C1 segment of cervical spinal cord (tissue), 14 donors: ENCODE data around the gene DPYD.
A peak's percentile ranks its signal among the peaks of the same experiment; 100 is the strongest.

Experiments
- DNase-seq, 14 donors: peaks; one replicate each; lab custom pipeline; 2025; lab: John Stamatoyannopoulos, UW

The DPYD gene

DNA sequence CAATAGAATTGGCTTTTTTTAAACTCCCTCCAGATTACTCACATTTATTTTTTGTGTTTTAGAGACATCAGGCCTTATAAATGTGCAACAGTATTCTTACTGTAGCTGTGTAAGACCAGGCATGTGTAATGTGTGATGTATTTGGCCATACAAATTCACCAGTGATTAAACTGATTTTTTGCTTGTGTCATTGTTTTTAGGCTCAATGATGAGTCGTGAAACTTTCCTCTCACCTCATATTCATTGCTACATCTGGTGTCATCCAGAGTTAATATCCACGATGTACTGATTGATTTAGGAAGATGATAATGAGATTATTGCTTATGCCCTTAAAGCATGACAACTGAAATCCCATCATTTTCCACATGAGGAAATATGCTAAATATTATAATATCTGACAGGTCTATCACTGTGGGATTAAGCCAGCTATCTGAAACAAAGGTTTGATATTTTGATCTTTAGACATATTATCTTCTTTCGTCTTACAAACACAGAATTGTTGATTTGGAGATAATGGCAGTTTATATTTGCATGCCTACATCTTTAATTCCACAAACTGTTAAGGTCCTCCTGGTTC, 711.4 kb downstream of the DPYD start:
- DNase-seq, result no peak

DNA sequence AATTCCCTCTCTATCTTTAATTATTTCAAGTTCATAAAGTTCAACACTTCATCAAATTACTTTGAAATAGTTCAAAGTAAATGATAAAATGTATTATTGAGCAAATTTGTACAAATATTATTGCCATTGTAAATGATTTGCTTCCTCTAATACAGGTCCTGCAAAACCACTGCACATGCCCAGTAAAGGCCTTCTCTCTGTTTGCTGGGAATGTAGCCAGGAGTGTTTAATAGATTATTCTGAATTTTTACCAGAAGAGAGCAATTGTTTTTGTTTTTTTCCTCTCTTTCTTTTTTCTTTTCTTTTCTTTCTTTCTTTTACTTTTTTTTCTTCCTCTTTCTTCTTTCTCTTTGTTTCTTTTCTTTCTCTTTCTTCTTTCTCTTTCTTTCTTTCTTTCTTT, 713.0 kb downstream of the DPYD start:
- no peak for DNase-seq

DNA sequence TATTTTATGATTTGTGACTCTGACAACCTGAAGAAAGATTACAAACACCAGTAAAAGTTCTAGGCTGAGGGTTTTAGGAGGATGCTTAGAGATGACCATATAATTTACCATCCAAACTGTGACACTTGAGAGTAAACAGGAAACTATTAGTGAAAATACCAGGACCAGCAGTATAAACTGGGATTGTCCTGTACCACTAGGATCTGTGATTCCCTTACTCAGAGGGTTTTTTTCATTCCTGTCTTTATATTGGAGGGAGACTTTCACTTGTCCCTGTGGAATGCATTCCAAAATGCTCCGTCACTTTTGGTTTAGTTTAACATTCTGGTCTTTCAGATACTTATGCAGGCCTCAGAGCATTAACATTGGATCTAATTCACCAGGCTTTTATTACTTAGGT, 716.4 kb downstream of the DPYD start:
- no peak for DNase-seq

DNA sequence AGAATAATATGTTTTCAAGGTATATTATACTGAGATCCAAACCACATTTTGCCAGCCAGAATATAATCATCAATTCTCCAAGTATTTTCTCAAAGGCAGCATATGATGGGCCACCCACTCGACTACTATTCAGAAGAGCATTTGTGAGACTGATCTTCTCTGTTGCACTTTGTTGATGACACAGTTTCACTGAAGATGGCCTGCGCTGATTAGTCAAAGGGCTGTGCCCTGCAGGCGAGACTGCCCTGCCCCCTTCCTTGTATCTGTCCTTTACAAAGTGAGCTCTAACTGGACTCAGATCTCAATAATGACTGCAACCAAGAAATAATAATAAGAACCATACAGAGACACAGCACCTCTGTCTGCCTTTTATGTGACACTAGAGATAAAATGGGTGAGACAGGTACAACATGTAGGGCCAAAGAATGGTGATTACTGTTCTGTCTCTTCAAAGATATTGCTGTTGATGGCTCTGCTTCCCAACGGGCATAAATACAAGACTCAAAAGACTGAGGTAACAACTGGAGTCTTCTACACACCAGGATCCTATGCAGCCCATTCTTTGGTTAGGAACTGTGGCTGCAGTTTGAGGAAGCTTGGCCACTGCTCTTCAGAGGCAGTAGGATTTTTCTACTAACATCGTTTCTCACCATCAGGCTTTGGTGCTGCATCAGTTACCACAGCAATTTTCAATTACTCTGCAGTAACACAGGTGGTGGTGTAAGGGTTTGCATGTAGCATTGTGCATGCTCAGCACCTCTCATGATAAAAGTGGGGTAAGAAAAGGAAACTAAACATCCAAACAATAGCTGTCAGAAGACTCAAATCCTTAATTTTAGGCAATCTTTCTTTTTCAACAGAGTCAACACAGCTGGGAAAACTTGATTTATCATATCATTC, 718.1 kb downstream of the DPYD start:
- DNase-seq, result peak in 1 of 14 donors; percentile 10

DNA sequence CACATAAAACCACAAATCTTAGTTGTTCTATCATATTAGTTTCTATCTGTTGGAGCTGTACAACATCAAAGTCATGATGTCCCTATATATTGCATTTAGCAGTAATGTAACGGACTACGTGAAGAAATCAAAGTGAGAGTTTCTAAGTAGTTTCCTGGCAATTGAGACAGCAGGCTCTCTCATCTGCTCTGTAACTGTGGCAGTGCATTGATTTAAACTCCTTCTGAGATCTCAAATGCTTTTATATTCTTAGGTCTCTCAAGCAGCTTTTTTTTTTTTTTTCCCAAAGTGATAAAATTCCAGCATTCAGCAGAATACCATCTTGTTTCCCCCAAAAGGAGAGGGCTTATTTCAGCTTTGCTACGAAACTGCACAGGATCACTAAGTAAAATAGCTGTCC, 719.2 kb downstream of the DPYD start:
- no peak for DNase-seq

DNA sequence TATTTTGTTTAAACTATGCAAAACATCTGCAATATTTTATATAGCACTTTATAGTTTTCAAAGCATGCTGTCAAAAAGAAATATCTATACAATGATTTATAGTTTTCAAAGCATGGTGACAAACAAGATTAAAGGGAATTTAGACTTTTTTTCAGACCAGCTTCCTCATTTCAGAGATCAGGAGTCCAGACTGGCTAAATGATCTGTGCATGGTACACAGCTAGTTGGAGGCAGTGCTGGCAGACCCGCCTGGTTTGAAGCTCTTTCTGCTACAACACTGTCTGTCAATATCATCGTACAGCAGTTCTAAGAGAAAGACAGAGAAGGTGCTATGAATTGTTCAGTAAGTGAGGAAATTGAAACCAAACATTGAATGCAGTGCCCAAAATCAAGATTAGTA, 720.2 kb downstream of the DPYD start:
- DNase-seq, result no peak

DNA sequence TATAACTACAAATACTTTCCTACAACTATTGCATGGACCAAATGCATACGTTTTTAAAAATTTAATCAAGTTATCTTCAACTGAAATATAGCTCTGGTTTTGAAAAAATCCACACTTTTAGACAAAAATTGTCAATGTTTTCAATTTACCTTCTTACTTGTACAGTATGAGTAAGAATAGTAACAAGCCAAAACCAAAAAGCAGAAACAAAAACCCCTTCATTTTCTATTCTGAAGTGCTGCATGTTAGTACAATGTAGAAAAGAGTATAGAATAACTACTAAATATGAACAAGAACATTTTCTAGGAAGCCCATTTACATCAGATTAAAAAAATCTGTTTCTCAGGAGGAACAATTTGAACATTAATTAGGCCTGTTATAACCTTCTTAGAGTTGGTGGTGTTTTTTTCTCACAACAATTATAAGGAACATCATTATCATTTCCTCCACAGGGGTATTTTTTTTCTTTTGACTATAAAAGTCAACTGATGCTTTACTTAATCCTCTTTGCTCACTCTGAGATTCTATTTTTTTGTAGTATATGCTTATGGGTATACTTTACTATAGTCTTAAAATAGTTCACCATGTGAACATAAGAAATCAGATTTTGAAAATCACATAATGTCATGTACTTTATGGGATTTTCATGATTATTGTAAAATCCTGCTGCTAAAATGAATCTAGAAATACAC, 723.9 kb downstream of the DPYD start:
- no peak for DNase-seq

DNA sequence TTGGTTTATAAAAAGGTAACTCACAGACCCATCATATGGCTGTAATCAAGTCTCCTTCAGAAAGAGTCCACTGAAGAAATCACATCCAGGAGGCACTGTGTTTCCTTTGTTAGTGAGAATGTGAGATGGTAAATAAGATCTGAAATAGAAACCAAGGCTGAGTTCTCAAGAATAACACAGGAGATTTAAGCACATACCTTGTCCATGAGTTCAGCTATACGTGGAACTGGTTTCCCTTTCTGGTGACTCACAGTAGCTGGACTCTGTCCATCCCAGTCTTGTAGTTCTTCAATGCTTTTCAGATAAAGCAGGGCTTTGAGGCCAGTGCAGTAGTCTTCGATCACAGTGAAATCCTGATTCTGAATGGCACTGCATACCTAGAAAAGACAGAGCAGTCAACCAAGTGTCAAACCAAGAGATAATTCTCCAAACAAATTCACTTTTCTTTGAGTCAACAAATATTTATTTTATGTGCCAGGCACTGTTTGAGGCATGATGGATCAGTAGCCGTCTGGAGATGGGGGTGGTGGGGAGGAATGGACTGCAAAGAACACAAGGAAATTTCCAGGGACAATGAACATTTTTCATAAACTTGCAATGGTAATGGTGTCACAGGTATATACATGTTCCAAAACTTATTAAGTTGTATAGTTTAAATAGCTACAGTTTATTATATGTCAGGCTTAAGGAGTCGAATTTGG, 727.8 kb downstream of the DPYD start:
- no peak for DNase-seq

DNA sequence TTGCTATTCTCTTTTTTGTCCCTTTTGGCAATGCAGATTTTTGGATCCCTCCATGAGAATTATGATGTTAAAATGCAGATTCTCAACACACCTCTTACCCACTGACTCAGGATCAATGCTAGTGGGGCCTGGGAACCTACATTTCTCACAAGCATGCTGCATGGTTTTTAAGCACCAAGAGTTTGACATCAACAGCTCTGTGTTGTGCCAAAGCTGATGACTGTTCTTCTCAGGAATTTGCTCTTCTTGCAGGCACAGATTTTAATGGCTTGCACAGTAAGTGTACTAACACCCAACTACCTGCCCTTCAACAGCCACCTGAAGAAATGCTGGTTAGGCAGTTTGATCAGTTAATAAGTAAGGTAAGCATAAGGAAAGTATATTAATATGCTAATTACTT, 730.5 kb downstream of the DPYD start:
- DNase-seq, result no peak

DNA sequence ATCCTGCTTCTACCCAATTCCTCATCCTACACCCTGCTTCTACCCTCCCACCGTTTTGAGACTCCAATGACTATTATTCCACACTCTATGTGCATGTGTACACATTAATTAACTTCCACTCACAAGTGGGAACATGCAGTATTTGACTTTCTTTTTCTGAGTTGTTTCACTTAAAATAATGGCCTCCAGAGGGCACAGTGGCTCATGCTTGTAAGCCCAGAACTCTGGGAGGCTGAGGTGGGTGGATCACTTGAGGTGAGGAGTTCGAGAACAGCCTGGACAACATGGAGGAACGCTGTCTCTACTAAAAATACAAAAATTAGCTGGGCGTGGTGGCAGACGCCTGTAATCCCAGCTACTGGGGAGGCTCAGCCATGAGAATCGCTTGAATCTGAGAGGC, 734.5 kb downstream of the DPYD start:
- no peak for DNase-seq

DNA sequence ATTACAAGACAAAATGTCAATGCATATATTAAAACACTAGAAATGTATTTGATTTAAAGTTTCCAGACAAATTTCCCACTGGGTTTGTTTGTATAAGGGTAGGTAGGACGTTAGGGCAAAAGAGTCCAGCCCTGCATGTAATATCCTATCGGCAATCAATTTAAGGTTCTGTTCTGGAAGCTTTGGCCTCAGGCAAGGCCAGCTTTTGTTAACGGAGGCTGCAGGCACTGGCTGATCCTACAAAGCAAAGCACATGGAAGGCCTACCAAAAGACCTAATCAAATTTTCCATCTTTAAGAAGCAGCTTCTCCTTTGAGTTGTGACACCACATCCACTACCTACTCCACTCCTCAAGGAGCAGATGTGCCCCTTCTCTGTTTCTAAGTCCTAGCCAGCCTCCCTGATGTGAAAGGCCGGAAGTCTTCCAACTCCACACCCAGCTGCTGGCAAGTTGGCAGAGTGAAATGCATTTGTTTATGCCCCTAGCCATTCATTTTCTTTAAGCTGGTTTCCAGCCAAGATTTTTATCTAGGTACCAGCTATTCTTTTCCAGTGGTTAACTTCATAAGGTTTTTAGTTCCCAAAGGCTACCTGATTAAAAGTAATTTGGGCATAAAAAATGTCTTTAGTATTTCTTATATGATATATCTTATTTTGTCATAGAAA, 746.7 kb downstream of the DPYD start:
- DNase-seq, result no peak

DNA sequence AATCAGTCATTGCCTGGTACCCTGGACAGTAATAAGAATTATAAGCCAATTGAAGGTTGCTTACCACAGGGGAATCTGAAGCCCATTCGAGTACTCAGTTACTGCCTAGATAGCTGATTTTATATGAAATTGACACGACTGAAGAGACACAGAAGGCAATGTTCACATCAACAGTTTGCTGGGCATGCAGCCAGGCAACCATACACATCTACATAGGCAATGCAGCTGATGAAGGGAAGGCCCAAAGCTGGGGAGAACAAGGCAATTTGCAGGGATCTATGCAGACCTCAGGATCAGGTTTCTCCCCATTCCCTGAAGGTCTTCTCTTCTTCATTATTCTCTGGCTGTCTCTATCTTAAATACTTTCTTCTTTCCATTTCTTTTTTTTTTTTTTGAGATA, 750.5 kb downstream of the DPYD start:
- DNase-seq, result no peak

DNA sequence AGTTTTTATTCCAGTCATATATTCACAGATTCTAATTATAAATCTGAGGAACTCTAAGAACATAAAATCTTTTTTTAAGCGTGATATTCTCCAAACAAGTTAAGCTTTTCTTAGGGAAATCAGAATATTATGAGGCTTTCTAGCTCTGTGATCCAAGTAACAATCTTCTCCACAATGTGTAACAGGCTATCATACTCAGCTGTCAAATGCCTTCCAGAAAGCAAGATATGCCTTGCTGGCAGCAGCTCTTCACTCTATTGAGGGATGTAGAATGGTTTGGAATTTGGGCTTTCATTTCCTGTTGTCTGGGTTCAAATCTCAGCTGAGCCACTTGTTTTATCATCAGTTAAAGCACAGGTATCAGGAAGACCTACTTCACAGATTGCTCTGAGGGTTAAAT, 752.8 kb downstream of the DPYD start:
- no peak for DNase-seq

DNA sequence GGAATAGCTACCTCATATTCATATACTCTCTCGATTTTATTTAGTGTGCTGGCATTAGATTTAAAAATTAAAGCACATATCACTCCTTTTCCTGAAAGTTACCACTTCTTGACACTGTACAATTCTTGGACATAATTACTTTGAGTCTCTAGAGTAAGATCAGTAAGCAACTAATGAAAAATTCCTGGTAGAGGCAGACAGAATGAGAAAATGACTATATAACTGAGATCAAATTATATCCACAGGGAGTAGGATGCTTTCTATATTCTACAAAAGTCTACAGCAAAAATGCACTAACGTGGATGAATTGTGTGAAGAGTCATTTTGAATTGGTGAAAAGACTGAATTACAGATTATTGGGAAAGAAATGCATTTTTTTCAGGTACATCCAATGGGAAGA, 753.6 kb downstream of the DPYD start:
- DNase-seq, result no peak

DNA sequence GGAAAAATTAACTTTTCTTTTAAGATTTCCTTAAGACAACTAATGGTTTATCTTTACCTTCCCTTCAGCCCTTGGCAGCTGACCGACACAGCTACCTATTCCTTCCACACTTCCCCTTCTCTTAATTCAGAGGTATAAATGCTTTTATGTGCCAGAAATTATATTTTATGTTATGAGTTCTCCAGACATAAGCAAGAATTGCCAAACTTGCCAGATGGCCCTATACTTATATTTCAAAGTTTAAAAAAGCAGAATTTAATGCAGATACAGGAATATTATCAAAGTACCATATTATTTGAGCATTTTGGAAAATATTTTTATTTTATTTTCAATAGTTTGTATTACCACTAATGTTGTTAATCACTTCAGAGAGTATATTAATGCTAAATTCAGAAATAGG, 754.2 kb downstream of the DPYD start:
- DNase-seq, result no peak

DNA sequence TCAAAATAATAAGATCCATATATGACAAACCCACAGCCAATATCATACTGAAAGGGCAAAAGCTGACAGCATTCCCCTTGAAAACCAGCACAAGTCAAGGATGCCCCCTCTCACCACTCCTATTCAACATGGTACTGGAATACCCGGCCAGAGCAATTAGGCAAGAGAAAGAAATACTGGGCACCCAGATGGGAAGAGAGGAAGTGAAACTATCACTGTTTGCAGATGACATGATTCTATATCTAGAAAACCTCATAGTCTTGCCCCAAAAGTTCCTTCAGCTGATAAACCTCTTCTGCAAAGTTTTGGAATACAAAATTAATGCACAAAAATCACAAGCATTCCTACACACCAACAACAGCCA, 756.6 kb downstream of the DPYD start:
- no peak for DNase-seq

DNA sequence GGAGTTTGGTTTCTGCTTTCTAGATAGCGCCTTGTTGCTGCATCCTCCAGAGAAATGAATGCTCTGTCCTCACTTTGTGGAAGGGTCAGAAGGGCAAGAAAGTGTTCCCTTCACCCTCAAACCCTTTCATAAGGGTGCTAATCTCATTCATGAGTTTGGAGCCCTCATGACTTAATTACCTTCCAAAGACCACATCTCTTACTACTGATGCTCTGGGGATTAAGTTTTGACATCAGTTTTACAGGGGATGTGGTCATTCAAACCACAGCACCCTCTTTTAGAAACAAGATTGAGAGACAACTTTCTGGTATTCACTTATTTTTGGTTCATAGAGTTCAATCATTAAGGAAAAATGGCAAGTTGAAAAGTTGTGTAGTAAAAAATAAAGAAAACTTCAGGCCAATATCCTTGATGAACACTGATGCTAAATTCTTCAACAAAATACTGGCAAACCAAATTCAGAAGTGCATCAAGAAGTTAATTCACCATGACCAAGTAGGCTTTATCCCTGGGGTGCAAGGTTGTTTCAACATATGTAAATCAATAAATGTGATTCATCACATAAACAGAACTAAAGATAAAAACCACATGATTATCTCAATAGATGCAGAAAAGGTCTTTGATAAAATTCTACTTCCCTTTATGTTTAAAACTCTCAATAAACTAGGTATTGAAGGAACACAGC, 757.1 kb downstream of the DPYD start:
- DNase-seq, result no peak

DNA sequence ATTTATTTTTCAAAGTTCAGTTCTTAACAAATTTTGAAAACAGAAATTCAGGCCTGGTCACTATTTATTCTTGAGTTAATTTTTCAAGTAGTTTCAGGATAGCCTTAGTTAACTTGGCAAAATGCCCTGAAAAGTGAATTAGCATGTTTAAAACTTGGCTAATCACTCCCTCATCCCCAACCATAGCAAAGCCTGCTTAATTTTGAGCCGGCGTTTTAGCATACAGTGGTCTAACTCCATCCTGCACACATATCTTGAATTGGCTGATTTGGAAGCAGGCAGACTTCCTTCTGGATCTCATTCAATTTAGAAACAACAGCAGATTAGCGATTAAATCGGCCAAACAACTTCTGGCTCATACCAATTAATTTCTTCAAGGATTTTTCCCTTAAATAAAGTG, 760.0 kb downstream of the DPYD start:
- DNase-seq, result no peak

DNA sequence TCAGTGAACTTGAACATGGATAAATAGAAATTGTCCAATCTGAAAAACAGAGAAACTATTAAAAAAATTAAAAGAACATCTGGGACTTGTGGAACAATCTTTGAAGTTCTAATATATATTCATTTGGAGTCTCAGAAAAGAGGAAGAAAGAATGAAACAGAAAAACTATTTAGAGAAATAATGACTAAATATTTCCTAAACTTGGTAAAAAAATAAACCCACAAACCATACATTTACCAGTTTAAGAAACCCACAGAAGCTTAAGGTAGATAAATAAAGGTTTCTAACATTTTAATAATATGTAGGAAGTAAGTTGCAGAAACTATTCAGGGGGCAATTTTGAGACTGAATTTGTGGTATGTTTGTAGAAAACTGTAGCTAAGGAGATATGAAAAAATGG, 761.5 kb downstream of the DPYD start:
- no peak for DNase-seq

DNA sequence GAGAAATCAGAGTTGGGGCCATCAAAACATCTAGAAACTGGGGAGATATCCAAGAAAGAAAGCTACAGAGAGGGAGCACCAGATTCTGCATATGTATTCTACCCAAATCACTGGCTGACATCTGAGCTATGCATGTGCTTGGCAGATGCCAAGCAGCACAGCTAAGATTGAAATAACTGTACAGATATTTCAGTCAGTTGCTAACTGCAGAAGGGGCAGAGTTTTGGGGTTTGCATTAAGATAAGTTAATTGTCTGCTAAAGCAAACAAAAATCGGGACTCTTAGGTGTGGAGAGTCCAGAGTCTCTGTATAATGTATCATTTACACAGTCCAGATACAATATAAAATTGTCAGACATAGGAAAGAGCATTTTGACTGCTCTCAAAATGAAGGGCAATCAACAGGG, 762.1 kb downstream of the DPYD start:
- DNase-seq, result no peak

DNA sequence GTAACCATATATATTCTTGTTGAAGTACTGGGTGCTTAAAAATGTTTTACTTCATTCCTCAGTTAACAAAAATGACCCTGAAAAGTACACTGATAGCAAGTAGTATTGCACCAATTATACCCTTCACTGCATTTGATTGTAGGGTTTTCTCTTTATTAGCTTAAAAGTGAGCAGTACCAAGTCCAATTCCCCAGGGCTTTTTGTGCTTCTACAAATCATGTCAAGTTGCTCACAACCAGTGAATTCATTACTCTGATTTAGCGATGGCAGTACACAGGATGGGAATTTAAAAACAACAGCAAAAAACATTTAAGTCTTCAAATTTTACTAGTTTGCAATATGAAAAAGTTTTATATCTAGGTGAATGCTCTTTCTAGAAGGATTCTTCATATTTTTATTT, 762.8 kb downstream of the DPYD start:
- DNase-seq, result no peak
